Spleen (tissue), 7 donors: Measurements from ENCODE around the gene RNMT.

Experiments
- POLR2AphosphoS5 ChIP-seq, 3 donors: sonication (generic); formaldehyde crosslinking; IDR thresholded peaks; one replicate each; pipeline ENCODE4 v1.5.1; 2017; ENCODE audit warnings: antibody characterized with exemption in 3 of 3
- TF ChIP-seq, protein P1 (sequence below), 11 experiments: fragments of 200-600 bp in 7 of 11; fragments of 450-650 bp in 4 of 11; sonication (generic) in 4 of 11; IDR thresholded peaks in 8 of 11; conservative IDR thresholded peaks in 3 of 11; 1 replicate in 7 of 11; 2 replicates in 4 of 11; pipeline versions ENCODE4 v1.4.0 to v1.8.0; 2016 to 2021; ENCODE audit warnings: antibody characterized with exemption in 11 of 11, inconsistent platforms in 4 of 11, mild to moderate bottlenecking in 1 of 11
- donor health status: DM: no; HTN: no; CAD: no; lungs with moderate emphysema.
- donor health status: DM: no; HTN: no; CAD: no.
- donor health status: DM: no; HTN: no; CAD: no.

DNA sequence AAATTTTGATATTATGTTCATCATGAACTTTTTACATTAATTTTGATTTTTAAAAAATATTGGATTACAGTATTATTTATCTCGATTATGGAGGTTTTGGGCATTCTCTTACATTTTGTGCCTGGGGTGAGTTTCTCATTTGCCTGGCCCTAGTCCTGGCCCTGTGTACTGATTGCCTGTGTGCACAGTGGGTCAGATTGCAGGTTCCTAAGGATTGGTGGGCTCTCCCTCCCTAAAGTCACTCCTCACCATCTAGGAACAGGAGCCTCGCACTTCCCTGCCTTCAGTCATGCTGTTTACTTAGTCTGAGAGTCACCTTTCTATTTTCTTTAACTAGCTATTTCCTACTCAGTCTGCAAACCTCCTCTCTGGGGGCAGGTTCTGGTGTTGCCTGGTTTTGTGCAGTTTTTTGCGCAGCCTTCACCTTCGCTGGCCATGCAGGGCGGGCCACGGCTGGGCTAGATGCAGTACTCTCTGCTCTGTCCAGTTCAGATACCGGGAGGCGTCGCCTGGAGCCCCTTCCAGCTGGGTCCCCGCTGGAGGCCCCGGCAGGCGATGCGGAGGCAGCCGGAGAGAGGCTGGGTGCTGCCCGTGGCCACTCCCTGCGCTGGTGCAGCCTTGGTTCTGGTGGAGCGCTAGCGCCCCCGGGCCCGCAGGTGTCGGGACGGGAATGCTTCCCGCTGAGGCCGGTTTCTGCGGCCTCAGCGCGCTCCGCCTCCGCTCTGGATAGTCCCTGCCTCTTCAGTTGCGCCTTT is 74.2 kb downstream of the RNMT start:
- TF ChIP-seq, protein P1, sequence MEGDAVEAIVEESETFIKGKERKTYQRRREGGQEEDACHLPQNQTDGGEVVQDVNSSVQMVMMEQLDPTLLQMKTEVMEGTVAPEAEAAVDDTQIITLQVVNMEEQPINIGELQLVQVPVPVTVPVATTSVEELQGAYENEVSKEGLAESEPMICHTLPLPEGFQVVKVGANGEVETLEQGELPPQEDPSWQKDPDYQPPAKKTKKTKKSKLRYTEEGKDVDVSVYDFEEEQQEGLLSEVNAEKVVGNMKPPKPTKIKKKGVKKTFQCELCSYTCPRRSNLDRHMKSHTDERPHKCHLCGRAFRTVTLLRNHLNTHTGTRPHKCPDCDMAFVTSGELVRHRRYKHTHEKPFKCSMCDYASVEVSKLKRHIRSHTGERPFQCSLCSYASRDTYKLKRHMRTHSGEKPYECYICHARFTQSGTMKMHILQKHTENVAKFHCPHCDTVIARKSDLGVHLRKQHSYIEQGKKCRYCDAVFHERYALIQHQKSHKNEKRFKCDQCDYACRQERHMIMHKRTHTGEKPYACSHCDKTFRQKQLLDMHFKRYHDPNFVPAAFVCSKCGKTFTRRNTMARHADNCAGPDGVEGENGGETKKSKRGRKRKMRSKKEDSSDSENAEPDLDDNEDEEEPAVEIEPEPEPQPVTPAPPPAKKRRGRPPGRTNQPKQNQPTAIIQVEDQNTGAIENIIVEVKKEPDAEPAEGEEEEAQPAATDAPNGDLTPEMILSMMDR (IDR thresholded peaks at IDR 0.05 in 8 of 11, conservative IDR thresholded peaks at IDR 0.05 in 3 of 11): peak in 4 of 11 experiments; percentile 11 to 41 (median 26)
- no peak for TF ChIP-seq POLR2AphosphoS5 (IDR thresholded peaks at IDR 0.05)
